ENCODE measurements around the gene PPP1R15B.

The PPP1R15B gene

DNA sequence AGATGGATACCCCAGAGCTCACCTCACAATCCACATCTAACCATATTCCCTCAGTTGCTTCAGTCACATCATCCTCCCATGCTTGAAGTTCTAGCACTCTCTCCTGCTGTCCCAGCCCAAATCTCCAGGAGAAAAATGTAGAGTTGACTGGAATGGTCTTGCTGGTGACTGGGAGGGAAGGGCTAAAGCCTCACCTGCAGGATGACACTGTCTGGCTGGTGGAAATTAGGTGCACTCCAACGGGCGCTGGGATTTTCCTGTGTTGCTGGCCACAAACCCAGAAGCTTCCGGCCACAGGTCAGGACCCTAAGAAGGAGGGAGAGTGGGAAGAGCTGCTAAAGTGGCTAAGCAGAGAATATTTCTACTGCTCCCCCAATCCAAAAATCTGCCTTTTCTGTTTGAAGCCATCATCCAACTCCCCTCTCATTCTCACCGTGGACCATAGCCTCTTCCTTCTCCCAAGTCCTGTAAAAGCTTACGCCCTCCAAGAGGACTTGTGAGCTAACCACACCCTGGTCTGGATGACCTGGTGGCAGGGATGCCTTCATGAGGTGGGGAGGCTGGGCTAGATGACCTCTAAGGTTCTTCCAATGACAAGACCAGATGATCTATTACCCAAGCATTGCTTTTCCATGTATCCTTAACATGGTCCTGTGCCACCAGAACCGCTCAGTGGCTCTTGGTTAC is 37.5 kb upstream of the PPP1R15B start:
- H3K36me3 ChIP-seq (ENCODE audit: insufficient read depth, low read length): no peaks in the 10 kb centered on the region
- peaks cover 25% of the 10 kb centered on the region for H3K4me1 ChIP-seq (ENCODE audit: insufficient read depth, low read length)
- H3K9me3 ChIP-seq (ENCODE audit: control insufficient read depth, insufficient read depth, low read length): no peaks in the 10 kb centered on the region
- no peak overlapping the region for H3K9ac ChIP-seq (ENCODE audit: low read depth, low read length)

DNA sequence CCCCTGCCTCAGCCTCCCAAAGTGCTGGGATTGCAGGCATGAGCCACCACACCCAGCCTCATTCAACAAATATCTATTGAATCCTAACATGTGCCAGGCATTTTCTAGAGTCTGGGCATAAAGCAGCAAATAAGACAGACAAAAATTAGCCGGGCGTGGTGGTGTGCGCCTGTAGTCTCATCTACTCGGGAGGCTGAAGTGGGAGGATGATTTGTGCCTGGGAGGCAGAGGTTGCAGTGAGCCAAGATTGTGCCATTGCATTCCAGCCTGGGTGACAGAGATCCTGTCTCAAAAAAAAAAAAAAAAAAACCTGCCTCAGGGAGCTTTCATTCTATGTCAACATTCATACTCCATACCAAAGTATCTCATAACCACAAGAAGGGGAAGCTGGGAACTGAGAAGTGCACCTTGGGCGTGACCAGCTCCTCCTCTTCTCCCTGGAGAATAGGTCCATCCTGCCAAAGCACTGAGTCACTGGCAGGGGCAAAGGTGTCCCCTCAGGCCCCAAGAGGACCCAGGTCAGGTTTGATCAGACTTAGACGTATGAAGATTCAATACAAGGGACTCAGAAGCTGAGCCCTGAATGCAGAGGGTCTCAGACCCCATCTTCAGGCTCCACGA is 36.8 kb upstream of the PPP1R15B start:
- H3K9me3 ChIP-seq (ENCODE audit: control insufficient read depth, insufficient read depth, low read length): no peaks in the 10 kb centered on the region
- H3K9ac ChIP-seq (ENCODE audit: low read depth, low read length): no peak overlapping the region
- no peaks in the 10 kb centered on the region; the same call in 1 of the 2 replicates for H3K36me3 ChIP-seq (ENCODE audit: insufficient read depth, low read length)
- H3K4me1 ChIP-seq (ENCODE audit: insufficient read depth, low read length): peaks cover 24% of the 10 kb centered on the region

GRCh38 chr1:204447736-204448135 is 36.1 kb upstream of the PPP1R15B start:
- Histone ChIP-seq H3K9me3 (ENCODE audit: control insufficient read depth, insufficient read depth, low read length) (no peaks in the 10 kb centered on the region), H3K4me1 (ENCODE audit: insufficient read depth, low read length) (peaks cover 18% of the 10 kb centered on the region), H3K36me3 (ENCODE audit: insufficient read depth, low read length) (no peaks in the 10 kb centered on the region; the same call in 1 of the 2 replicates), H3K9ac (ENCODE audit: low read depth, low read length) (no peak overlapping the region)

DNA sequence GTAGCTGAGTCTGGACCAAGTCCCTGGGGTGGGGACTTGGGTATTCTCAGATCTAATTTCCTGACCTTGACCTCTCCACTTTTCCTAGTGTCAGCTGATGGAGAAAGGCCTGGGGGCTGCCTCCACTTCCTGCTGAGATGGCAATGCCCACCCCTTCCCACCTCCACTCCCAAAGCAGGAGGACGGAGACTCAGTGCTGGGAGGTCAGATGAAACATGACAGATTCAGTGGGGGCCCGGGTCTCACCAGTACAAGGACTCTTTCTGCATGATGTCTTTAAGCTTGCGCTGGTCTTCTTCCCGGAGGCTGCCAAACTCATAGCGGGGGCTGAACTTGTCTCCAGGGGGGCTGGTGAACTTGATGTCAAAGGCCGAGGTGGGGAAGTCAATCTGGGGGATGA is 35.6 kb upstream of the PPP1R15B start:
- peaks cover 17% of the 10 kb centered on the region for H3K4me1 ChIP-seq (ENCODE audit: insufficient read depth, low read length)
- no peak overlapping the region for H3K9ac ChIP-seq (ENCODE audit: low read depth, low read length)
- H3K36me3 ChIP-seq (ENCODE audit: insufficient read depth, low read length): no peaks in the 10 kb centered on the region; the same call in 1 of the 2 replicates
- no peaks in the 10 kb centered on the region for H3K9me3 ChIP-seq (ENCODE audit: control insufficient read depth, insufficient read depth, low read length)

DNA sequence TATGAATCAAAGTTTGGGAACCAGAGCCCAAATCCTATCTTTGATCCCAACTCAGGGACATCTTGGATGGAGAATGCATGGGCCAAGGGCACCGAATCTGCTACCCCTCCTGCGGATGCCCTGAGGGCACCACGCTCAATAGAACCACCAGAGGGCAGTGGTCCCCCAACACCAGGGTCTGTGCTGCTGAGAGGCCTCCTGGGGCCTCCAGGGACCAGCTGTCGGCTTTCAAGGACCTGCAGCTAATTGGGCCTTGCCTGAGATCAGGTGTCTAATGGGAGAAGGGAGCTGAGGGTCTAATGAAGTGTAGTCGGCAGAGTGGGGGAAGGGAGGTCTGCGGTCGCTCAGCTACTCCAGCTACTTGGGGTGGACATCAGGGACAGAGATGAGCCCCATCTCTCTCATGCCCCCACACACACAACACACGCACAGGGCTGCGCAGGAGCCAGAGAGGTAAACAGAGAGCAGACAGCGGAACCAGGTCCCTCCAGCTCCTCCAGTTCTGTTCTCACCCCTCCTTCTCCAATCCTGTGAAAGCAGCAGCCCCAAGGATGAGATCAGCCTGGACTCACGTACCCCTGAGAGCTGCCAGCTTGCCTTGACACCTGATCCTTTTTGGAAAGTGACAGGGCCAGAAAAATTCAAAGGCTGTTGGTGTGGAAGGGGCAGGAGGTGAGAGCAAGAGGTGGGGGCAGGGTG is 34.9 kb upstream of the PPP1R15B start:
- Histone ChIP-seq H3K9ac (ENCODE audit: low read depth, low read length) (no peak overlapping the region), H3K36me3 (ENCODE audit: insufficient read depth, low read length) (no peaks in the 10 kb centered on the region; the same call in 1 of the 2 replicates), H3K4me1 (ENCODE audit: insufficient read depth, low read length) (peaks cover 17% of the 10 kb centered on the region), H3K9me3 (ENCODE audit: control insufficient read depth, insufficient read depth, low read length) (no peaks in the 10 kb centered on the region)

DNA sequence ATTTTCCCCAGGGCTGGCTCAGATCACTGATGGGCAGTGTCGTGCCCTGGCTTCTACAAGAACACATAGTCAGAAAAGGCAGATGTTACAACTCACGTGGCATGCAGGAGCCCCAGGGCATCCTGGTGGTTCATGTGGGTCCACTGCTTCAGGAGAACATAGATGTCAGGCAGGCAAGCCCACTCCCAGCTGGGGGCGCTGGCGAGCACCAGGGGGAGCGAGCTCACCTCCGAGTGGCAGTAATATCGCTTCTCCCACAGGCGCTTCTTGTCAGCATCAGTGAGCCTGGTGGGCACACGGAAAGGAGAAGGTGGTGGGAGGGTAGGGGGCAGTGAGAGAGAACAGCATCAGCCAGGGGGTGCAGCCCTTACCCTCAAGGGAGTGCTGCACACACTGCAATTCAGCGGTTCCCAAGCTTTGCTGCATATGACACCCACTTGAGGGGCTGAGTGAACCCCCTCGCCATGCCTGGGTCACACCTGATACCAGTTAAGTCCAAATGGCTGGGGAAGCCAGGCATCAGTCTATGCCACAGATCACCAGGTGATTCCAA is 34.3 kb upstream of the PPP1R15B start:
- H3K9ac ChIP-seq (ENCODE audit: low read depth, low read length): no peak overlapping the region
- H3K36me3 ChIP-seq (ENCODE audit: insufficient read depth, low read length): peaks cover 5% of the 10 kb centered on the region; the same call in 1 of the 2 replicates
- H3K9me3 ChIP-seq (ENCODE audit: control insufficient read depth, insufficient read depth, low read length): no peaks in the 10 kb centered on the region
- H3K4me1 ChIP-seq (ENCODE audit: insufficient read depth, low read length): peaks cover 17% of the 10 kb centered on the region

- peaks cover 6% of the 10 kb centered on the region; the same call in 1 of the 2 replicates for H3K4me1 ChIP-seq (ENCODE audit: insufficient read depth, low read length)
- no peaks in the 10 kb centered on the region for H3K9me3 ChIP-seq (ENCODE audit: control insufficient read depth, insufficient read depth, low read length)
- H3K36me3 ChIP-seq (ENCODE audit: insufficient read depth, low read length): peaks cover 5% of the 10 kb centered on the region; the same call in 1 of the 2 replicates
- no peak overlapping the region for H3K9ac ChIP-seq (ENCODE audit: low read depth, low read length)
Measured at GRCh38 chr1:204443871-204444581, 32.4 kb upstream of the PPP1R15B start.

DNA sequence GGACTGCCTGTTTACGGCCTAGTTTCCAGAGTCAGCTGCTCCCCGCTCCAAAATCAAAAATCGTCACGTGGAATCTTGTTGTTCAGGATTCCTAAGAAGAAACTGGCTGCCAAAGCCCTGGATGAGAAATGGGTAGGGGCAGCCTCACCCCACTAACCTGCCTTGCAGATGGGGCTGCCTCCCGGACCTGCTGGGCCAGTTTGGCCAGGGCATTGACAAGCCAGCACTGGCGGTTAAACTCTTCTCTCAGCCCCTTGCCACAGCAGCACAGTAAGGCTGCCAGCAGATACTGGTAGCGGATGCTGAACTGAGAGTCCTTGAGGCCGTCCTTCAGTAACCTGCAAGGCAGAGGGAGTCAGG is 31.6 kb upstream of the PPP1R15B start:
- peaks cover 6% of the 10 kb centered on the region; the same call in 1 of the 2 replicates for H3K4me1 ChIP-seq (ENCODE audit: insufficient read depth, low read length)
- no peak overlapping the region for H3K9ac ChIP-seq (ENCODE audit: low read depth, low read length)
- H3K36me3 ChIP-seq (ENCODE audit: insufficient read depth, low read length): peaks cover 5% of the 10 kb centered on the region; the same call in 1 of the 2 replicates
- no peaks in the 10 kb centered on the region for H3K9me3 ChIP-seq (ENCODE audit: control insufficient read depth, insufficient read depth, low read length)

DNA sequence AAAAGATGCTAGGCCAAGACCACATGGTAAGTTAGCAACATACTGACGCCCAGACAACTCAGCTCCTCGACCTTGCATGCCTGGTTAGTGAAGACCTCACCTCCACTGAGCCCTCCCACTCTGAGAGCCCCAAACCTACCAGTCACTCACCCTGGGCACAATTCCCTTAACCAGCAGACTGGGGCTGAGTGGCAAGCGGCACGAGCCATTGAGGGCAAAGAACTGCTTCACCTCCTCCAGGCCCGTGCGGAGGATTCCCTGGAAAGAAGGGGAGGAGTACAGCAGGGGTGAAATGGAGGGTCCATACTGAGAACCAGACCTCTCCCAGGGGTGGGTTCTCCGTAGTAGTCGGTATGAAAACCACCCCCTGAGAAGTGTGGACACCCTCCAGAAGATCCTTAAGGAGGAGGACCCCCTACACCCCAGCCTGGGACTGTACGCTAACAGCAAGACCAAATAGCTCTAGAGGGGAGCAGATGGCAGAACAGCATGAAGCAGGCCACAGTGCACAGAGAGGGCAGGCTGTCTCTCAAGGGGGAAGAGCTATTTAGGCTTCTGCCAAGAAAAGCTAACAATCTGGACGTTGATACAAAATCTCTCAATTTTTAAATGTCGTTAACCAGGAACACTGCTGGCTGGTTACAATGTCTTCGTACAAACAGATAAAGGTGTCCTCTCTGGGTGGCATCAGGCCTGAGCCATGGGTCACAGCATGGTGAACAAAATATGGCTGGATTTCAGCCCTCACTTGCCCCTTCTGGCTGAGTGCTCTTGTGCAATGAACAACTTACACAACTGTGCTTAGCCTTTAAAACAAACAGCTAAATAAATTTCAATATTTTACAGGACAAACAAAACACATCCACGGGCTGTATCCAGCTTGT is 31.0 kb upstream of the PPP1R15B start:
- peaks cover 6% of the 10 kb centered on the region; the same call in 1 of the 2 replicates for H3K4me1 ChIP-seq (ENCODE audit: insufficient read depth, low read length)
- no peak overlapping the region for H3K9ac ChIP-seq (ENCODE audit: low read depth, low read length)
- no peaks in the 10 kb centered on the region for H3K9me3 ChIP-seq (ENCODE audit: control insufficient read depth, insufficient read depth, low read length)
- H3K36me3 ChIP-seq (ENCODE audit: insufficient read depth, low read length): peaks cover 5% of the 10 kb centered on the region; the same call in 1 of the 2 replicates

DNA sequence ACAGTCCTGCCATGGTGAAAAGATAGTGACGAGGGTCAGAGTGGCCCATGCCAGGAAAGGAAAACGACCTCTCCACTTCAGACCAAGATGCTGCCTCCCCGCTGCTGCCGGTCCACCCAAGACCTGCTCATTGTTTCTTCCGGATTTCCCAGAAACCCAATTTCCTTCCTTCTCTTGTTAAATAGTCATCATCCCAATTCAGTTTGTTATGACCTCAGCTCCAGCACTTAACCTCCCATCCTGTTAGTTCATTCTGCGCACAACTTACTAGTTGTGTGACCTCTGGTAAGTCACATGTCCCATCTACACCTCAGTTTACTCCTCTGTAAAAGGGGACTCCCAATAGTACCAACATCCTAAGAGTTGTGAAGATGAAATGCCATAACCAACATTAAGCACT is 29.9 kb upstream of the PPP1R15B start:
- Histone ChIP-seq H3K36me3 (ENCODE audit: insufficient read depth, low read length) (peaks cover 5% of the 10 kb centered on the region; the same call in 1 of the 2 replicates), H3K4me1 (ENCODE audit: insufficient read depth, low read length) (peaks cover under 1% of the 10 kb centered on the region; the same call in 1 of the 2 replicates), H3K9ac (ENCODE audit: low read depth, low read length) (no peak overlapping the region), H3K9me3 (ENCODE audit: control insufficient read depth, insufficient read depth, low read length) (no peaks in the 10 kb centered on the region)

DNA sequence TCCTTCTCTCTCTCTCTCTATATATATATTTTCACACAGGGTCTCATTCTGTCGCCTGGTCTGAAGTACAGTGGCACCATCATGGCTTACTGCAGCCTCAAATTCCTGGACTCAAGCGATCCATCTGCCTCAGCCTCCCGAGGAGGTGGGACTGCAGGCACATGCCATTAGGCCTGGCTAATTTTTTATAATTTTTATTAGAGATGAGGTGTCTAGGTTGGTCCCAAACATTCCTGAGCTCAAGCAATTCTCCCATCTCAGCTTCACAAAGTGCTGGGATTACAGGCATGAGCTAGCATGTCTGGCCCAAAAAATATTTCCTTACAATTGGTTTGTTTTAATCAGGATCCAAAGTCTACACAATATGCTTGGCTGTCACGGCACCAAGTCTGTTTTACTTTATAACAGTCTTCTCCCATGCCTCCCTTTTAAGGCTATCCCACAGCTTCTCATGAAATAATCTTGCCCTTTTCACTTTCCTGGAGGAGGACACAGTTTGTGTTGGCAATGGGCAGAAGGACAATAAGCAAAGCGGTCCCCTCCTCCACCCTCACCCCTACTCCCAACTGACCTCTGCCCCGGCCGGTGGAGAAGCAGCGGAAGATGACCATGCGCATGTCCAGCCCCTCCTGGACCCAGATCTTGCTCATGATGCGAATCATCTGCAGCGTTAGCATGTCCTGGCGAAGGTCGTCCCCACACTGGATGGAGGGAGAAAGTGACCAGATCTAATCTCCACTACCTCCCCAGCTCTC is 28.2 kb upstream of the PPP1R15B start:
- Histone ChIP-seq H3K36me3 (ENCODE audit: insufficient read depth, low read length) (peaks cover 5% of the 10 kb centered on the region; the same call in 1 of the 2 replicates), H3K4me1 (ENCODE audit: insufficient read depth, low read length) (no peaks in the 10 kb centered on the region), H3K9me3 (ENCODE audit: control insufficient read depth, insufficient read depth, low read length) (no peaks in the 10 kb centered on the region), H3K9ac (ENCODE audit: low read depth, low read length) (no peak overlapping the region)

GRCh38 chr1:204438628-204439027 is 27.0 kb upstream of the PPP1R15B start:
- no peak overlapping the region for H3K9ac ChIP-seq (ENCODE audit: low read depth, low read length)
- H3K9me3 ChIP-seq (ENCODE audit: control insufficient read depth, insufficient read depth, low read length): no peaks in the 10 kb centered on the region
- no peaks in the 10 kb centered on the region for H3K4me1 ChIP-seq (ENCODE audit: insufficient read depth, low read length)
- H3K36me3 ChIP-seq (ENCODE audit: insufficient read depth, low read length): peaks cover 5% of the 10 kb centered on the region; the same call in 1 of the 2 replicates
